DOHH2 (cell line): ENCODE results near the gene ASGR1.
"Not testable (repeated sequence)": the region's sequence is repeated elsewhere in the genome, so short reads cannot be mapped to it uniquely, and the experiment has no call there.

ENCODE experiments used
- H3F3A ChIP-seq: fragments of 200-600 bp; sonication (generic), shearing (Covaris generic); 2 replicates; pipeline ENCODE4 v1.6.0; 2016; ENCODE audit warnings: antibody characterized with exemption, mild to moderate bottlenecking; ENCODE audit not compliant: control insufficient read depth, insufficient read depth
- H3K27ac ChIP-seq: fragments of 200-600 bp; sonication (generic); 2 replicates; pipeline ENCODE4 v1.5.1; 2014; ENCODE audit warnings: low read depth, mild to moderate bottlenecking, low read length, moderate library complexity
- H3K27me3 ChIP-seq: fragments of 200-600 bp; sonication (generic); 2 replicates; pipeline ENCODE4 v1.6.1; 2014; ENCODE audit warnings: mild to moderate bottlenecking, low read length, mixed read lengths; ENCODE audit not compliant: control insufficient read depth
- H3K36me3 ChIP-seq: fragments of 200-600 bp; sonication (generic); 2 replicates; pipeline ENCODE4 v1.6.1; 2014; ENCODE audit warnings: mild to moderate bottlenecking, low read length, moderate library complexity, mixed read lengths; ENCODE audit not compliant: control insufficient read depth
- H3K4me1 ChIP-seq: fragments of 200-600 bp; sonication (generic); 2 replicates; pipeline ENCODE4 v1.6.1; 2014; ENCODE audit warnings: mild to moderate bottlenecking, low read length, mixed read lengths; ENCODE audit not compliant: control insufficient read depth
- H3K4me2 ChIP-seq: fragments of 200-600 bp; sonication (generic); 2 replicates; pipeline ENCODE4 v1.6.0; 2014; ENCODE audit warnings: mild to moderate bottlenecking, low read length, moderate library complexity
- H3K4me3 ChIP-seq: fragments of 200-600 bp; sonication (generic); 2 replicates; pipeline ENCODE4 v1.5.1; 2014; ENCODE audit warnings: mild to moderate bottlenecking, low read length, mixed read lengths
- H3K79me2 ChIP-seq: fragments of 200-600 bp; sonication (generic); 2 replicates; pipeline ENCODE4 v1.6.1; 2014; ENCODE audit warnings: mild to moderate bottlenecking, low read length, mixed read lengths; ENCODE audit not compliant: control insufficient read depth
- H3K9me2 ChIP-seq: fragments of 200-600 bp; sonication (generic); replicated peaks from 2 replicates; pipeline ENCODE4 v1.6.1; 2014; ENCODE audit warnings: mild to moderate bottlenecking, low read length, mixed read lengths; ENCODE audit not compliant: control insufficient read depth
- H3K9me3 ChIP-seq: fragments of 200-600 bp; sonication (generic); 2 replicates; pipeline ENCODE4 v1.6.1; 2014; ENCODE audit warnings: antibody characterized with exemption, low read length, mixed read lengths; ENCODE audit not compliant: control insufficient read depth, insufficient read depth
- H4K20me1 ChIP-seq: fragments of 200-600 bp; sonication (generic); 2 replicates; pipeline ENCODE4 v1.6.0; 2014; ENCODE audit warnings: low read depth, mild to moderate bottlenecking, antibody characterized with exemption, low read length, moderate library complexity; ENCODE audit not compliant: control insufficient read depth, insufficient read depth
- CTCF ChIP-seq: fragments of 200-600 bp; sonication (generic); IDR thresholded peaks from one replicate; pipeline ENCODE4 v1.5.1; 2014; ENCODE audit warnings: antibody characterized with exemption, mild to moderate bottlenecking, low read depth, low read length; ENCODE audit not compliant: poor library complexity, severe bottlenecking
- EZH2phosphoT487 ChIP-seq: fragments of 200-600 bp; sonication (generic); IDR thresholded peaks from 2 replicates; pipeline ENCODE4 v1.6.1; 2017; ENCODE audit warnings: borderline replicate concordance, mild to moderate bottlenecking, antibody characterized with exemption, low read length, moderate library complexity, mixed read lengths

Gene ASGR1

GRCh38 chr17:7128160-7128559 lies 51.0 kb downstream of the ASGR1 start:
- H3K9me2 ChIP-seq = no peaks in the 10 kb centered on the region
- no peak overlapping the region for H3K27ac ChIP-seq
- peaks cover 16% of the 10 kb centered on the region for H3K27me3 ChIP-seq
- H3K36me3 ChIP-seq = no peaks in the 10 kb centered on the region
- no peaks in the 10 kb centered on the region for H3K79me2 ChIP-seq
- H4K20me1 ChIP-seq = no peaks in the 10 kb centered on the region
- H3K4me2 ChIP-seq = no peak overlapping the region
- no peak overlapping the region for H3K4me3 ChIP-seq
- H3K9me3 ChIP-seq = no peaks in the 10 kb centered on the region
- H3F3A ChIP-seq = peaks cover 6% of the 10 kb centered on the region; the same call in 1 of the 2 replicates
- H3K4me1 ChIP-seq = peaks cover 26% of the 10 kb centered on the region
- no peak for TF ChIP-seq EZH2phosphoT487
- TF ChIP-seq CTCF = no peak

- H3K36me3 ChIP-seq, H3K9me2 ChIP-seq, H4K20me1 ChIP-seq, H3K4me2 ChIP-seq, H3K4me3 ChIP-seq, H3K9me3 ChIP-seq, H3K27ac ChIP-seq, H3K79me2 ChIP-seq, H3F3A ChIP-seq: not testable (repeated sequence)
- Histone ChIP-seq H3K4me1 (peaks cover 22% of the 10 kb centered on the region), H3K27me3 (peaks cover 15% of the 10 kb centered on the region)
Measured at GRCh38 chr17:7127501-7127900, 51.7 kb downstream of the ASGR1 start.

- not testable (repeated sequence) for H4K20me1 ChIP-seq, H3K4me2 ChIP-seq, H3K27ac ChIP-seq, H3K9me2 ChIP-seq, H3F3A ChIP-seq, H3K9me3 ChIP-seq, H3K79me2 ChIP-seq, H3K36me3 ChIP-seq, H3K4me3 ChIP-seq
- Histone ChIP-seq H3K27me3 (peaks cover 14% of the 10 kb centered on the region), H3K4me1 (peaks cover 12% of the 10 kb centered on the region)
Measured at GRCh38 chr17:7126386-7126785, 52.8 kb downstream of the ASGR1 start.

GRCh38 chr17:7124923-7125322 lies 54.2 kb downstream of the ASGR1 start:
- no peaks in the 10 kb centered on the region for H3K9me3 ChIP-seq
- H3K27me3 ChIP-seq = peaks cover 12% of the 10 kb centered on the region
- H3K27ac ChIP-seq = no peak overlapping the region
- H4K20me1 ChIP-seq = no peaks in the 10 kb centered on the region
- no peaks in the 10 kb centered on the region for H3K79me2 ChIP-seq
- H3K36me3 ChIP-seq = no peaks in the 10 kb centered on the region
- no peak for TF ChIP-seq CTCF
- no peak for TF ChIP-seq EZH2phosphoT487
- no peaks in the 10 kb centered on the region for H3F3A ChIP-seq
- no peak overlapping the region for H3K4me3 ChIP-seq
- H3K4me2 ChIP-seq = no peak overlapping the region
- H3K9me2 ChIP-seq = no peaks in the 10 kb centered on the region
- no peaks in the 10 kb centered on the region for H3K4me1 ChIP-seq
